Adrenal gland (tissue), 12 donors: Measurements from ENCODE around the gene SUN5. TPM values are rescaled to one million over a fixed set of nuclear protein-coding genes. Genes with fewer than 3 reads are reported as not detected.

Experiments
- DNase-seq, 7 donors: peaks; one replicate each; pipeline ENCODE4 v3.0.0-alpha.2; 2019 to 2020
- H3K27ac ChIP-seq, 5 donors: fragments of 200-600 bp; sonication (generic) in 4 of 5; 1 replicate in 3 of 5; 2 replicates in 2 of 5; pipeline versions ENCODE4 v1.5.1 to v1.8.0; 2016 to 2020; ENCODE audit warnings: mild to moderate bottlenecking in 1 of 5
- H3K27me3 ChIP-seq: fragments of 200-600 bp; 2 replicates; pipeline ENCODE4 v1.8.0; 2021
- H3K36me3 ChIP-seq, 2 donors: fragments of 200-600 bp; replicated peaks in 1 of 2; 1 replicate in 1 of 2; 2 replicates in 1 of 2; pipeline versions ENCODE4 v1.5.1 to v1.8.0; 2018 to 2022
- H3K4me1 ChIP-seq, 2 donors: fragments of 200-600 bp; replicated peaks in 1 of 2; 1 replicate in 1 of 2; 2 replicates in 1 of 2; pipeline versions ENCODE4 v1.5.1 to v1.8.0; 2018 to 2021
- H3K4me3 ChIP-seq, 4 donors: fragments of 200-600 bp; sonication (generic) in 3 of 4; one replicate each; pipeline ENCODE4 v1.5.1; 2016 to 2018
- H3K9me3 ChIP-seq, 3 donors: fragments of 200-600 bp; sonication (generic) in 1 of 3; replicated peaks in 1 of 3; 1 replicate in 2 of 3; 2 replicates in 1 of 3; pipeline versions ENCODE4 v1.5.1 to v1.8.0; 2016 to 2021
- POLR2A ChIP-seq, 2 donors: fragments of 450-650 bp; IDR thresholded peaks; one replicate each; pipeline ENCODE4 v1.6.1; 2017; ENCODE audit warnings: antibody characterized with exemption in 2 of 2, mild to moderate bottlenecking in 2 of 2, moderate library complexity in 1 of 2
- WGBS, 4 donors: extraction: QIAGEN DNeasy Blood & Tissue Kit in 2 of 4; methylation state at CpG; one replicate each; pipeline versions ENCODE4 v1.1.5 to v1.1.7; 2013 to 2017; 5-methylcytosine and 5-hydroxymethylcytosine counted together
- intact Hi-C, 2 donors: fragments of 100-400 bp; cut with DNase I; formaldehyde crosslinking; loops; one replicate each; pipeline versions ENCODE4 v1.14.1 to v1.15.0; 2022 to 2023
- polyA plus RNA-seq, 3 donors: library from polyadenylated mRNA; stranded (reverse); fragments of 200-250 nt in 2 of 3; fragments of 350-450 nt in 1 of 3; fragmentation: Illumina TruSeq in 1 of 3; extraction: RNeasy Lipid Tissue Mini Kit (QIAGEN cat#74804) in 1 of 3; gene quantifications; one replicate each; pipeline ENCODE4 v1.2.3, GENCODE V29; 2013 to 2014
- total RNA-seq, 9 donors: library from RNA; depleted of rRNA in 4 of 9; stranded (reverse); fragments of >200 nt in 4 of 9; fragments of 120-200 nt in 1 of 9; fragmentation: NEBNext Ultra II Directional in 1 of 9; extraction: Animal tissue kit (Norgen Biotek cat#: 25700) in 1 of 9; gene quantifications; one replicate each; pipeline versions ENCODE4 v1.1.0 to v1.2.4, GENCODE V29; 2013 to 2023
- TF ChIP-seq, protein P1 (sequence below), 6 experiments: fragments of 450-650 bp in 4 of 6; fragments of 200-600 bp in 2 of 6; sonication (generic) in 1 of 6; IDR thresholded peaks; 1 replicate in 5 of 6; 2 replicates in 1 of 6; pipeline versions ENCODE4 v1.5.1 to v1.8.0; 2016 to 2021; ENCODE audit warnings: antibody characterized with exemption in 6 of 6, mild to moderate bottlenecking in 2 of 6, moderate library complexity in 1 of 6
- donor health status: healthy with polysubstance abuse.
- donor health status: Bipolar disorder and iron deficiency.
- donor health status: DM: yes; HTN: yes; CAD: no.
- donor health status: DM: no; HTN: no; CAD: no.
- donor health status: DM: no; HTN: no; CAD: no.
- donor health status: DM: yes; HTN: yes; CAD: no.

The SUN5 gene
- total and polyA plus RNA-seq, 12 donors: not detected

GRCh38 chr20:33043731-33044181 is 39.5 kb upstream of the SUN5 start:
- H3K4me1 ChIP-seq: no peaks in the 10 kb centered on the region
- TF ChIP-seq, protein P1, sequence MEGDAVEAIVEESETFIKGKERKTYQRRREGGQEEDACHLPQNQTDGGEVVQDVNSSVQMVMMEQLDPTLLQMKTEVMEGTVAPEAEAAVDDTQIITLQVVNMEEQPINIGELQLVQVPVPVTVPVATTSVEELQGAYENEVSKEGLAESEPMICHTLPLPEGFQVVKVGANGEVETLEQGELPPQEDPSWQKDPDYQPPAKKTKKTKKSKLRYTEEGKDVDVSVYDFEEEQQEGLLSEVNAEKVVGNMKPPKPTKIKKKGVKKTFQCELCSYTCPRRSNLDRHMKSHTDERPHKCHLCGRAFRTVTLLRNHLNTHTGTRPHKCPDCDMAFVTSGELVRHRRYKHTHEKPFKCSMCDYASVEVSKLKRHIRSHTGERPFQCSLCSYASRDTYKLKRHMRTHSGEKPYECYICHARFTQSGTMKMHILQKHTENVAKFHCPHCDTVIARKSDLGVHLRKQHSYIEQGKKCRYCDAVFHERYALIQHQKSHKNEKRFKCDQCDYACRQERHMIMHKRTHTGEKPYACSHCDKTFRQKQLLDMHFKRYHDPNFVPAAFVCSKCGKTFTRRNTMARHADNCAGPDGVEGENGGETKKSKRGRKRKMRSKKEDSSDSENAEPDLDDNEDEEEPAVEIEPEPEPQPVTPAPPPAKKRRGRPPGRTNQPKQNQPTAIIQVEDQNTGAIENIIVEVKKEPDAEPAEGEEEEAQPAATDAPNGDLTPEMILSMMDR (IDR thresholded peaks at IDR 0.05): no peak
- TF ChIP-seq POLR2A (IDR thresholded peaks at IDR 0.05): no peak

DNA sequence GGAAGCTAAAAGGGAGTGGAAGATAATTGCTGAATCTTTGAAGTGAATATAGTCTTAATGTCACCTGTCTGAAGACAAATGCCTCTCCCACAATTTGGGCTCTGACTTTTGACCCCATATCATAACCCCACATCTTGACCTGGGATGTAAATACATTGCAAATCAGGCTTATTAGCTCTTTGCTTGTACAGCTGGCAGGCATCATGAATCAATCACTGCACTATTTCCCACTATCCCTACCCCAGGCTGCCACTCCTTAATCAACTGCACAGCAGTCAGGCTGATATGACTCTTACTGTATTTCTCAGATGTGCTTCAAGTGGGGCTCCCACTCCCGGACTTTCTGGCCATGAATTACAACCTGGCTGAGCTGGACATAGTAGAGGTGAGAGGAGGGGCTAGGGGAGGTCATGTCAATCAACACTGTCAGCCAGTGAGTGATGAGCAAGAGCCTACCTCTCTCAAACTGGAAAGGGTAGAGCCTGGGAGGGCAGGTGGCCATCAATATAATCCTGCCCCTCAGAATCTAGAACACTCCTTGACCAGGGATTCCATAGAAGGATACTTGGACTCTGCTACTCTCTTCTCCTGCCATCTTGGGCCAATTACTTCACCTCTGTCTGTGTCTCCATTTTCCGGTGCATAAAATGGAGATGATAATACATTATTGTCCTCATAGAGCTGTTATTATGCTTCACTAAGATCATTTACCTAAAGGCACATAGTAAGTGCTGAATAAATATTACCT is 38.9 kb upstream of the SUN5 start:
- Histone ChIP-seq H3K9me3 (no peaks in the 10 kb centered on the region), H3K27me3 (no peaks in the 10 kb centered on the region), H3K4me1 (no peaks in the 10 kb centered on the region), H3K36me3 (no peaks in the 10 kb centered on the region), H3K4me3 (no peak overlapping the region), H3K27ac (no peak overlapping the region)
- DNase-seq: no peak
- intact Hi-C loops: no loop called here
- 62 to 88% (median 79%) methylated on average over 2 of the region's 2 CpGs for WGBS, 4 donors
- TF ChIP-seq POLR2A (IDR thresholded peaks at IDR 0.05): no peak
- TF ChIP-seq, protein P1 (IDR thresholded peaks at IDR 0.05): no peak

More at GRCh38 chr20:33043731-33044181, 39.5 kb upstream of the SUN5 start:
- H3K4me3 ChIP-seq: no peak overlapping the region
- no peaks in the 10 kb centered on the region for H3K27me3 ChIP-seq
- no peaks in the 10 kb centered on the region for H3K9me3 ChIP-seq
- H3K27ac ChIP-seq: no peak overlapping the region
- whole genome bisulfite sequencing, 4 donors: 39 to 42% (median 42%) methylated on average over 1 of the region's 1 CpG
- no peaks in the 10 kb centered on the region for H3K36me3 ChIP-seq
- intact Hi-C loops: no loop called here
- DNase-seq: no peak

DNA sequence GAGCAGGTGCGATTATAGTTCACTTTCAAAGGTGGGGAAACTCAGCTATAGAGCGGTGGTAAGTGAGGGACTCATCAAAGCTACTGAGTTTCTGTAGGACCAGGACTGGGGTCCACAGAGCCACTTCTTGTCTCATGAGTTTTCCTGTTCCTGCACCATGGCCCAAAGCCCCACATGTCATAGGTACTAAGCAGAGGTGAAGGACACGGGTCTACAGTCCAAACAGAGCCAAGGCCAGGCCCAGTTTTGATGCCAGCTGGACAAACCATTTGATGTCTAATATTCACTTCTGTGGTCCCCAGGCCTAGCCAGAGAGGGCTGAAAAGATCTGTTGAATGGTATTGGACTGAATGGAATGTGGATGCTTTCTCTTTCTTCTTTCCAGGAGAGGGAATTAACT is 38.2 kb upstream of the SUN5 start:
- Histone ChIP-seq H3K9me3 (no peaks in the 10 kb centered on the region), H3K27me3 (no peaks in the 10 kb centered on the region), H3K4me1 (no peaks in the 10 kb centered on the region), H3K27ac (no peak overlapping the region), H3K4me3 (no peak overlapping the region), H3K36me3 (no peaks in the 10 kb centered on the region)
- DNase-seq: no peak
- WGBS, 4 donors: 73 to 91% (median 83%) methylated on average over 3 of the region's 3 CpGs
- TF ChIP-seq POLR2A (IDR thresholded peaks at IDR 0.05): no peak
- TF ChIP-seq, protein P1 (IDR thresholded peaks at IDR 0.05): no peak
- intact Hi-C loops: no loop called here

DNA sequence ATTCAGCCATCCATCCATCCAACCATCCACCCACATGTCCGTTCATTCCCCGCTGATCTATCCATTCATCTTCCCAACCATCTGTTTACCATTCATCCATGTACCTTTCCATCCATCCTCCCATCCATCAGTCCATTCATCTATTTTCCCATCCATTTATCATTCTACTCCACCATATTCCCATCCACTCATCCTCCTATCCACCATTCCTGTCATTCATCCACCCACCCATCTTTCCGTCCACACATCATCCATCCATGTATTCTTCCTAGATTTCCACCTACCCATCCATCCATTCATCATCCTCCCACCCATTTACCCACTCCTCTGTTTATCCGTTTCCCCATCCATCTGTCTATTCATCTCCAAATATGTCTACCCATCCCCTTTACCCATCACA is 34.0 kb upstream of the SUN5 start:
- Histone ChIP-seq H3K27ac (no peak overlapping the region), H3K27me3 (no peaks in the 10 kb centered on the region), H3K36me3 (no peaks in the 10 kb centered on the region), H3K9me3 (no peaks in the 10 kb centered on the region), H3K4me1 (no peaks in the 10 kb centered on the region), H3K4me3 (no peak overlapping the region)
- DNase-seq: no peak
- TF ChIP-seq POLR2A (IDR thresholded peaks at IDR 0.05): no peak
- TF ChIP-seq, protein P1 (IDR thresholded peaks at IDR 0.05): no peak
- WGBS, 4 donors: 77 to 83% (median 82%) methylated on average over 4 of the region's 4 CpGs
- intact Hi-C loops: no loop called here
